Measurements from ENCODE around the gene ETV4.

- TF ChIP-seq CTCF (IDR thresholded peaks at IDR 0.05; ENCODE audit: insufficient read depth, low read length) (no peak), REST (IDR thresholded peaks at IDR 0.05; ENCODE audit: insufficient replicate concordance, low read depth) (no peak), POLR2AphosphoS5 (IDR thresholded peaks at IDR 0.05; ENCODE audit: low read depth) (no peak), GABPA (IDR thresholded peaks at IDR 0.05; ENCODE audit: low read depth) (no peak)
Observed at GRCh38 chr17:43528988-43529814, 16.9 kb downstream of the ETV4 start.
